NCI-H524 treated with DMSO at 0.1 percent for 48 hours (cell line): ENCODE measurements around the gene PPP1R1A.

Experiments used
- DNase-seq: peaks from one replicate; lab custom pipeline; 2025; lab: John Stamatoyannopoulos, UW

PPP1R1A gene

GRCh38 chr12:54535474-54535873, 53.0 kb downstream of the PPP1R1A start:
- DNase-seq, result no peak

- DNase-seq, result no peak
Measured at GRCh38 chr12:54529581-54529980, 58.9 kb downstream of the PPP1R1A start.
